HCT116 (cell line): ENCODE data around the gene ZSCAN26. TPM values are rescaled to one million over a fixed set of nuclear protein-coding genes. Genes with fewer than 3 reads are reported as not detected.

ENCODE experiments used
- ATAC-seq: fragments of 200-7000 bp; cut with Tn5 transposase; 2 replicates; pipeline ENCODE4 v1.9.1; 2020; ENCODE audit warnings: mild to moderate bottlenecking, moderate library complexity
- BruUV-seq: library from RNA; stranded (reverse); fragments of 400-500 nt; replicated peaks from 2 replicates; lab custom pipeline; 2021; lab: Mats Ljungman, UMichigan
- CTCF ChIA-PET: fragments of 300-600 bp; sonication (Branson Sonifier 250); formaldehyde crosslinking; loops from one replicate; lab custom pipeline; 2021; ENCODE audit warnings: antibody characterized with exemption; lab: Charles Lee
- POLR2A ChIA-PET: fragments of 300-600, 350-600 bp; sonication (Branson Sonifier 250); formaldehyde crosslinking; loops from one replicate; lab custom pipeline; 2021; ENCODE audit warnings: antibody characterized with exemption; lab: Charles Lee
- RAD21 ChIA-PET, 2 experiments: fragments of 300-600 bp; sonication (Branson Sonifier 250); formaldehyde crosslinking; loops; one replicate each; lab custom pipeline; 2023; ENCODE audit warnings: low total read pairs in 2 of 2; ENCODE audit not compliant: uncharacterized antibody in 2 of 2, unreplicated experiment in 2 of 2, low non-redundant PET in 1 of 2; lab: Charles Lee
- DNase-seq: peaks from one replicate; pipeline ENCODE4 v3.0.0-alpha.2; 2010; ENCODE audit warnings: low read depth, low spot score
- H2AFZ ChIP-seq: fragments of 200-600 bp; shearing (Covaris generic), sonication (generic); 2 replicates; pipeline ENCODE4 v1.6.1; 2017; ENCODE audit warnings: low read depth, mixed run types, mixed read lengths, antibody characterized with exemption, low read length; ENCODE audit not compliant: poor library complexity, severe bottlenecking
- H3K27ac ChIP-seq: 2 replicates; pipeline ENCODE4 v1.5.1; 2012; ENCODE audit warnings: low read depth, low read length
- H3K27me3 ChIP-seq: fragments of 200-600 bp; sonication (generic); 2 replicates; pipeline ENCODE4 v1.6.1; 2016; ENCODE audit warnings: mixed run types, low read length, mixed read lengths; ENCODE audit not compliant: insufficient read depth
- H3K36me3 ChIP-seq, 2 experiments: fragments of 200-500 bp in 1 of 2; fragments of 200-600 bp in 1 of 2; sonication (Bioruptor generic) in 1 of 2; sonication (generic) in 1 of 2; 2 replicates each; pipeline versions ENCODE4 v1.5.1 to v1.6.1; 2014 to 2016; ENCODE audit warnings: low read length in 2 of 2, inconsistent platforms in 1 of 2, mixed read lengths in 1 of 2, mixed run types in 1 of 2; ENCODE audit not compliant: insufficient read depth in 2 of 2, control insufficient read depth in 1 of 2
- H3K4me1 ChIP-seq, 2 experiments: fragments of 200-600 bp in 1 of 2; sonication (generic) in 1 of 2; 2 replicates each; pipeline versions ENCODE4 v1.5.1 to v1.6.1; 2012 to 2017; ENCODE audit warnings: low read length in 2 of 2, inconsistent platforms in 1 of 2, mild to moderate bottlenecking in 1 of 2, mixed read lengths in 1 of 2, mixed run types in 1 of 2, moderate library complexity in 1 of 2; ENCODE audit not compliant: insufficient read depth in 2 of 2, control insufficient read depth in 1 of 2
- H3K4me2 ChIP-seq: fragments of 200-600 bp; sonication (generic); 2 replicates; pipeline ENCODE4 v1.6.1; 2017; ENCODE audit warnings: mixed run types, low read length, mixed read lengths
- H3K4me3 ChIP-seq, 2 experiments: fragments of 200-600 bp in 1 of 2; sonication (generic) in 1 of 2; replicated peaks in 1 of 2; 2 replicates each; pipeline ENCODE4 v1.5.1; 2011 to 2016; ENCODE audit warnings: low read length in 2 of 2, control low read depth in 1 of 2, low read depth in 1 of 2, mild to moderate bottlenecking in 1 of 2, mixed read lengths in 1 of 2, mixed run types in 1 of 2
- H3K79me2 ChIP-seq: fragments of 200-600 bp; sonication (generic); 2 replicates; pipeline ENCODE4 v1.6.1; 2017; ENCODE audit warnings: mild to moderate bottlenecking, mixed run types, low read length, moderate library complexity, mixed read lengths; ENCODE audit not compliant: insufficient read depth
- H3K9ac ChIP-seq: fragments of 200-600 bp; sonication (generic); 2 replicates; pipeline ENCODE4 v1.6.1; 2016; ENCODE audit warnings: low read length, mixed read lengths
- H3K9me2 ChIP-seq: fragments of 200-600 bp; sonication (generic), shearing (Covaris generic); 2 replicates; pipeline ENCODE4 v1.6.1; 2017; ENCODE audit warnings: mixed run types, mild to moderate bottlenecking, moderate library complexity; ENCODE audit not compliant: insufficient read depth
- H3K9me3 ChIP-seq, 2 experiments: fragments of 200-500 bp in 1 of 2; fragments of 200-600 bp in 1 of 2; sonication (Bioruptor generic) in 1 of 2; sonication (generic) in 1 of 2; 2 replicates each; pipeline ENCODE4 v1.6.1; 2014 to 2017; ENCODE audit warnings: low read length in 2 of 2, mixed read lengths in 2 of 2, inconsistent platforms in 1 of 2, low read depth in 1 of 2, mild to moderate bottlenecking in 1 of 2, mixed run types in 1 of 2, moderate library complexity in 1 of 2; ENCODE audit not compliant: control insufficient read depth in 1 of 2, insufficient read depth in 1 of 2
- H4K20me1 ChIP-seq: fragments of 200-600 bp; sonication (generic), shearing (Covaris generic); 2 replicates; pipeline ENCODE4 v1.6.1; 2017; ENCODE audit warnings: mixed run types, mild to moderate bottlenecking, moderate library complexity; ENCODE audit not compliant: insufficient read depth
- ATF3 ChIP-seq: IDR thresholded peaks from 2 replicates; pipeline ENCODE4 v1.6.1; 2012
- EZH2 ChIP-seq: fragments of 200-600 bp; sonication (generic); IDR thresholded peaks from 2 replicates; pipeline ENCODE4 v1.6.1; 2017; ENCODE audit warnings: antibody characterized with exemption, mixed run types
- POLR2A ChIP-seq: IDR thresholded peaks from 2 replicates; pipeline ENCODE4 v1.7.0; 2011; ENCODE audit warnings: borderline replicate concordance; ENCODE audit not compliant: insufficient read depth, insufficient read length; ENCODE audit errors: extremely low read depth
- ZBTB33 ChIP-seq: IDR thresholded peaks from 2 replicates; pipeline ENCODE4 v1.6.1; 2011; ENCODE audit warnings: mild to moderate bottlenecking, low read length, moderate library complexity; ENCODE audit not compliant: insufficient replicate concordance; ENCODE audit errors: extremely low read depth
- intact Hi-C: fragments of 100-400 bp; cut with micrococcal nuclease; formaldehyde crosslinking; loops from 2 replicates; pipeline ENCODE4 v1.10.0; 2022
- total RNA-seq: library from RNA; stranded (reverse); gene quantifications from one replicate; pipeline ENCODE4 v1.2.1, GENCODE V29; 2021; ENCODE audit not compliant: unreplicated experiment
- TF ChIP-seq, protein P1 (sequence below): IDR thresholded peaks from 2 replicates; pipeline ENCODE4 v1.6.1; 2012; ENCODE audit warnings: low read depth

The ZSCAN26 gene
- total RNA-seq, 1 experiment from 2014 or later, result 10.3 TPM

- no peak for ATAC-seq
- Histone ChIP-seq H3K4me2 (no peak overlapping the region), H3K9me2 (no peaks in the 10 kb centered on the region), H3K4me3 (no peak overlapping the region), H3K27me3 (no peaks in the 10 kb centered on the region), H3K9ac (no peak overlapping the region), H3K4me1 (peaks cover 7 to 15% of the 10 kb centered on the region in 2 experiments; a peak in 3 of 4 replicates), H3K79me2 (peaks cover 12% of the 10 kb centered on the region), H2AFZ (no peak overlapping the region), H4K20me1 (no peaks in the 10 kb centered on the region), H3K36me3 (peaks cover 9 to 17% of the 10 kb centered on the region in 2 experiments; a peak in 2 of 4 replicates), H3K27ac (no peak overlapping the region), H3K9me3 (no peaks in the 10 kb centered on the region)
- CTCF ChIA-PET, result no interaction called here
- POLR2A ChIA-PET, result no interaction called here
- DNase-seq, result no peak
- intact Hi-C loops, result no loop called here
- no TSS peak for BruUV-seq
- RAD21 ChIA-PET, result no interaction called here
- TF ChIP-seq ATF3, result no peak
- TF ChIP-seq, protein P1, sequence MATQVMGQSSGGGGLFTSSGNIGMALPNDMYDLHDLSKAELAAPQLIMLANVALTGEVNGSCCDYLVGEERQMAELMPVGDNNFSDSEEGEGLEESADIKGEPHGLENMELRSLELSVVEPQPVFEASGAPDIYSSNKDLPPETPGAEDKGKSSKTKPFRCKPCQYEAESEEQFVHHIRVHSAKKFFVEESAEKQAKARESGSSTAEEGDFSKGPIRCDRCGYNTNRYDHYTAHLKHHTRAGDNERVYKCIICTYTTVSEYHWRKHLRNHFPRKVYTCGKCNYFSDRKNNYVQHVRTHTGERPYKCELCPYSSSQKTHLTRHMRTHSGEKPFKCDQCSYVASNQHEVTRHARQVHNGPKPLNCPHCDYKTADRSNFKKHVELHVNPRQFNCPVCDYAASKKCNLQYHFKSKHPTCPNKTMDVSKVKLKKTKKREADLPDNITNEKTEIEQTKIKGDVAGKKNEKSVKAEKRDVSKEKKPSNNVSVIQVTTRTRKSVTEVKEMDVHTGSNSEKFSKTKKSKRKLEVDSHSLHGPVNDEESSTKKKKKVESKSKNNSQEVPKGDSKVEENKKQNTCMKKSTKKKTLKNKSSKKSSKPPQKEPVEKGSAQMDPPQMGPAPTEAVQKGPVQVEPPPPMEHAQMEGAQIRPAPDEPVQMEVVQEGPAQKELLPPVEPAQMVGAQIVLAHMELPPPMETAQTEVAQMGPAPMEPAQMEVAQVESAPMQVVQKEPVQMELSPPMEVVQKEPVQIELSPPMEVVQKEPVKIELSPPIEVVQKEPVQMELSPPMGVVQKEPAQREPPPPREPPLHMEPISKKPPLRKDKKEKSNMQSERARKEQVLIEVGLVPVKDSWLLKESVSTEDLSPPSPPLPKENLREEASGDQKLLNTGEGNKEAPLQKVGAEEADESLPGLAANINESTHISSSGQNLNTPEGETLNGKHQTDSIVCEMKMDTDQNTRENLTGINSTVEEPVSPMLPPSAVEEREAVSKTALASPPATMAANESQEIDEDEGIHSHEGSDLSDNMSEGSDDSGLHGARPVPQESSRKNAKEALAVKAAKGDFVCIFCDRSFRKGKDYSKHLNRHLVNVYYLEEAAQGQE, result no peak
Observed at GRCh38 chr6:28248916-28249315, 18.0 kb upstream of the ZSCAN26 start.

DNA sequence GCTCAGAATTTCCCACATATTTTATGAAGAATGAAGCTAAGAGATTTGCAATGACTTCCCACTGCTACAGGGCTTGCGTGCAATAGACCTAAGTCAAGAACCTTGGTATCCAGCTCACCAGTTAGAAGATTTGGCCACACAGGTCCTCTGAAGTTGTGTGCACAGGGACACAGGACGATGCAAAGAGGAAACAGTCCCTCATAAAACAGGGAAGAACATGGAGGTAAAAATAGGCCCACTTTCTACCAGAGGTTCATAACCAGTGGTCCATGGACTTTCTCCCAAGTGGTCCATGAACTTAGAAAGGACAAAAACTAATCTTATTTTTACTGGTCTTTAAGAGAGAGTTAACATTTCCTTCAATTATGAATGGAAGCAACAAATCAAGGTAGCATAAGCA lies 16.2 kb upstream of the ZSCAN26 start:
- no peaks in the 10 kb centered on the region for H4K20me1 ChIP-seq
- no peak overlapping the region for H2AFZ ChIP-seq
- ATAC-seq (no peak), DNase-seq (no peak)
- peaks cover 7 to 15% of the 10 kb centered on the region in 2 experiments; a peak in 3 of 4 replicates for H3K4me1 ChIP-seq
- H3K4me3 ChIP-seq, result peak overlapping the region; percentile 97 to 98
- ChIA-PET POLR2A (no interaction called here), RAD21 (no interaction called here), CTCF (no interaction called here)
- H3K36me3 ChIP-seq, result peaks cover 6 to 8% of the 10 kb centered on the region in 2 experiments; a peak in 2 of 4 replicates
- intact Hi-C loops, result no loop called here
- H3K4me2 ChIP-seq, result peak overlapping the region; percentile 86
- no peaks in the 10 kb centered on the region for H3K27me3 ChIP-seq
- no TSS peak for BruUV-seq
- H3K9me2 ChIP-seq, result no peaks in the 10 kb centered on the region
- TF ChIP-seq EZH2 (no peak), ATF3 (no peak), ZBTB33 (no peak), POLR2A (no peak)
- peaks cover 12% of the 10 kb centered on the region for H3K79me2 ChIP-seq
- H3K27ac ChIP-seq, result no peak overlapping the region
- H3K9me3 ChIP-seq, result no peaks in the 10 kb centered on the region
- H3K9ac ChIP-seq, result peak overlapping the region; percentile 81; the same call in 1 of the 2 replicates
